Measurements from ENCODE around the gene TCF12. TPM values are rescaled to one million over a fixed set of nuclear protein-coding genes. Genes with fewer than 3 reads are reported as not detected.

The TCF12 gene
- total RNA-seq, 1 experiment from 2014 or later = 76.7 TPM

GRCh38 chr15:56991017-56991416 is 72.6 kb downstream of the TCF12 start:
- no peak overlapping the region for H3K9ac ChIP-seq (ENCODE audit: extremely low read depth, insufficient read length, low read length)
- no peak overlapping the region for H2BK5ac ChIP-seq (ENCODE audit: insufficient read length, low read length)
- no peak overlapping the region for H4K5ac ChIP-seq (ENCODE audit: insufficient read length, low read depth, low read length)
- no peaks in the 10 kb centered on the region for H3K23me2 ChIP-seq (ENCODE audit: insufficient read length, low read depth, low read length, poor library complexity, severe bottlenecking)
- no peaks in the 10 kb centered on the region for H3K9me3 ChIP-seq (ENCODE audit: control insufficient read depth, low read depth, low read length)
- H3K4me1 ChIP-seq (ENCODE audit: insufficient read depth, low read length) = no peaks in the 10 kb centered on the region
- H3K56ac ChIP-seq (ENCODE audit: insufficient read length, low read depth, low read length) = no peak overlapping the region
- no CpG with 5 or more reads among the region's 6 CpGs for WGBS (ENCODE audit: extremely low coverage, insufficient read length, low lambda C conversion rate)
- H2BK120ac ChIP-seq (ENCODE audit: low read depth, low read length, poor library complexity, severe bottlenecking) = no peak overlapping the region
- peaks cover 5% of the 10 kb centered on the region; the same call in 1 of the 2 replicates for H3K79me2 ChIP-seq (ENCODE audit: insufficient read depth, low read length)
- H3K79me1 ChIP-seq (ENCODE audit: insufficient read depth, low read depth, low read length, poor library complexity, severe bottlenecking) = peaks cover 8% of the 10 kb centered on the region
- no peak overlapping the region for H3K27ac ChIP-seq (ENCODE audit: insufficient read length, low read depth, low read length)
- DNase-seq = no peak
- H3K23ac ChIP-seq (ENCODE audit: insufficient read length, low read depth, low read length) = no peak overlapping the region
- H4K20me1 ChIP-seq (ENCODE audit: control insufficient read depth, insufficient read depth, insufficient read length) = no peaks in the 10 kb centered on the region
- H3K18ac ChIP-seq (ENCODE audit: insufficient read length, low read depth, low read length) = no peak overlapping the region
- Mint-ChIP-seq H3K9me3 (no peaks in the 10 kb centered on the region), H3K27ac (no peak overlapping the region), H3K4me3 (no peak overlapping the region), H3K27me3 (ENCODE audit: low read depth) (no peaks in the 10 kb centered on the region), H3K36me3 (ENCODE audit: insufficient read depth in 1 of 3, low read depth in 3 of 3) (peaks cover 5 to 9% (median 7%) of the 10 kb centered on the region in 3 experiments; a peak in 4 of 7 replicates), H3K4me1 (peaks cover 13 to 17% of the 10 kb centered on the region in 2 experiments)
- H2BK12ac ChIP-seq (ENCODE audit: insufficient read length, low read depth, low read length) = no peak overlapping the region
- H2BK15ac ChIP-seq (ENCODE audit: low read depth, low read length) = no peak overlapping the region
- H3K4me2 ChIP-seq (ENCODE audit: insufficient read depth, insufficient read length, low read length) = no peak overlapping the region
- H4K91ac ChIP-seq (ENCODE audit: insufficient read length, low read depth, low read length) = no peak overlapping the region
- H3T11ph ChIP-seq (ENCODE audit: low read length) = no peak overlapping the region
- no peak overlapping the region for H2BK20ac ChIP-seq (ENCODE audit: low read depth, low read length, poor library complexity, severe bottlenecking)
- no peak overlapping the region for H3K14ac ChIP-seq (ENCODE audit: insufficient read depth, low read length)
- H3K4ac ChIP-seq (ENCODE audit: low read depth, low read length) = no peak overlapping the region
- no peak overlapping the region for H2AK5ac ChIP-seq (ENCODE audit: insufficient read length, low read length)
- no peak overlapping the region for H2AFZ ChIP-seq (ENCODE audit: low read length)
- no peak overlapping the region for H4K8ac ChIP-seq (replicated peaks; ENCODE audit: insufficient read length, low read depth, low read length)
- TF ChIP-seq CTCF (conservative IDR thresholded peaks at IDR 0.05) = no peak
- H3K27me3 ChIP-seq (ENCODE audit: insufficient read depth, low read length) = no peaks in the 10 kb centered on the region

Measured in H9 (cell line).